DMS153 treated with DMSO at 0.1 percent for 48 hours (cell line): ENCODE measurements around the gene KNSTRN.
A peak's percentile ranks its signal among the peaks of the same experiment; 100 is the strongest.

Source experiments
- DNase-seq: peaks from one replicate; lab custom pipeline; 2025; ENCODE audit not compliant: unreplicated experiment; lab: John Stamatoyannopoulos, UW

KNSTRN gene

GRCh38 chr15:40428185-40428584 lies 45.7 kb downstream of the KNSTRN start:
- no peak for DNase-seq

DNA sequence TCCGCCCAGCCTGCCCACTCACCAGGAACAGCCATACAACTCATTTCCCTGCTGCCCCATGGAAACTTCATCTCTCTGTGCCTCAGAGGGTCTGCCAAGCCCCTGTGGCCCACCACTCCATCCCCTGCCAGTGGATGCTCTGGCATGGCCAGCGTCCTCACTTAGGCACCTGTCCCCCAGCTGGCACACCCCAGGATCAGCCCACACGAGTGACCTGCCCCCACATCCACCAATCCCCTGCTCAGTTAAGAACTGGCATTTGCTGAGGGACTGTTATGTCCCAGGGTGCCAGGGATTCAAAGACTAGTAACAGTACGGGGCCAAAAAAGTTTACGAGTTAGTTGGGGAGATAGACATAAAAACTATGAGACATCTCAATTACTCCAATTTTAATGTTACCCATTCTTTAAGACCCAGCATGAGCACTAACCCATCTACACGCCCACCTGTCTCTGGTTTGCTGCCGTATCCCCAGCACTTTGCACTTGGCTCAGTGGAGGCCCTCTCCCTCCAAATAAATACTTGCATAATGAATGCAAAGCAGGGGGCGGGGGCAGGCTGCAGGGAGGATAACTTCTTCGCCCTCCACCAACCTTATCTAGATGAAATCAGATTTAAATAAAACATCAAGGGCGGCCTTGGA lies 46.7 kb downstream of the KNSTRN start:
- no peak for DNase-seq

GRCh38 chr15:40430271-40430805 lies 47.8 kb downstream of the KNSTRN start:
- no peak for DNase-seq

DNA sequence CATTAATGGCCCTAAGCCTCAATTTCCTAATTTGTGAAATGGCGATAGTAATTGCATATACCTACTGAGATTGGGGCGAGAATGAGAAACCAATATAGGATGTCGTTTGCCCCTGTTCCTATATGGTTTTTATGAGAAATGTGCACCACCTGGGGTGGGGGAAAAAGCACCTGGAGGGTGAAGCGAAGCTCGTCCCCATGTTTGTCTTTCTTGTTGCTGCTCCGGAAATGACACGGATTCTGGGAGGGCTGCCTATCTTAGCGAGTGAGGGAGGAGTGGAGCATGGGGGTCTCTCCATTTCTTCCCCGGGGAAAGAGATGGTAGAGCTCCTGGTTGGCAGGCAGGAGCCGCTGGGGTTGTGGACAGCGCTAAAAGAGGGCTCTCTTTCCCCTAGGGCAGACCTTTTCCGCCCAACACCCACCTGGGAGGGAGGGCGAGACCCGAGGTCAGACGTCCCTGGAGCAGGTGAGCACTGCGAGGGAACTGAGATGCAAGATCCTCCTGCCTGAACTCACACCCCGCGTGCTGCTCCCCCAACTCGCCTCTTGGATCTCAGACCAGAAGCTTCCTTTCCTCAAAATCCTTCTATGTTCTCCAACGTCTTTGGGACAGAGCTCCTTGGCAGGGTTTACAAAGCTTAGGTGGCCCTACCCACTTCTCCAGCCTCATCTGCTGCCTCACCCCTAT lies 52.6 kb downstream of the KNSTRN start:
- DNase-seq = no peak

- DNase-seq = no peak
Measured at GRCh38 chr15:40435710-40436089, 53.2 kb downstream of the KNSTRN start.

DNA sequence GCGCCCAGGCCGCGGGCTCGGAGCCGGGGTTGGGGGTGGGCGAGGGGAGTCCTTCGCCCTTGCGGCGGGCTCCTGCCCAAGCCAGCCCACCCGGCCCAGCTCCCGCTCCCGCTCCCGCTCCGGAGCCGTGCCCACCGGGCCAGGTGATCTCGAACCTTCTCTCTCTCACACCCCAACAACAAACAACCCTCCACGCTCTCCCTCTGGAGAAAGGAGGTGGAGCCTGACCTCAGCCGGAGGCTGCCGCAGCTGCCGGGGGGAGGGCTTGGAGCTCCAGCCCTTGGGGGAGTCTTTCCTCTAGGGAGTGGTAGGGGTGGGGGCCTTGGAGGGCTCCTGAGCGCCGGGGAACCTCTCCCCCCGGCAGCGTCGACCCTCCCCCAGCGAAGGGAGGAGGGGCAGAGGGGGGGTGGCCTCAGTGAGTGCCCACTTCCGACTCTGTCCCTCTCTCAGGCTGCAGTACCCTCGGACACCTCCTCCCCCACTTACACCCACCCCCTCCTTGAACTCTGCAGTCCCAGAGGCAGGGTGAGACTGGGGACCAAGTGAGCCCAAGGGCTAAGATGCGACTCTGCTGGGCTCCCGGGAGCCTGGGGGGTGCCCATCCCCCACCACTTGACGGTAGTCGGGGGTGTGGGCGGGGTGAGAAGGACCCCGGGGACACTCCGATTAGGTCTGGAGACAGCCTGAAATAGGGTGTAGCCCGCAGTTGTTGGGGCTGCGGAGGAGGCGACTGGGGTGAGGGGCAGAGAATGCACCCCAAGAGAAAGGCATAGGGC lies 53.8 kb downstream of the KNSTRN start:
- DNase-seq = no peak

DNA sequence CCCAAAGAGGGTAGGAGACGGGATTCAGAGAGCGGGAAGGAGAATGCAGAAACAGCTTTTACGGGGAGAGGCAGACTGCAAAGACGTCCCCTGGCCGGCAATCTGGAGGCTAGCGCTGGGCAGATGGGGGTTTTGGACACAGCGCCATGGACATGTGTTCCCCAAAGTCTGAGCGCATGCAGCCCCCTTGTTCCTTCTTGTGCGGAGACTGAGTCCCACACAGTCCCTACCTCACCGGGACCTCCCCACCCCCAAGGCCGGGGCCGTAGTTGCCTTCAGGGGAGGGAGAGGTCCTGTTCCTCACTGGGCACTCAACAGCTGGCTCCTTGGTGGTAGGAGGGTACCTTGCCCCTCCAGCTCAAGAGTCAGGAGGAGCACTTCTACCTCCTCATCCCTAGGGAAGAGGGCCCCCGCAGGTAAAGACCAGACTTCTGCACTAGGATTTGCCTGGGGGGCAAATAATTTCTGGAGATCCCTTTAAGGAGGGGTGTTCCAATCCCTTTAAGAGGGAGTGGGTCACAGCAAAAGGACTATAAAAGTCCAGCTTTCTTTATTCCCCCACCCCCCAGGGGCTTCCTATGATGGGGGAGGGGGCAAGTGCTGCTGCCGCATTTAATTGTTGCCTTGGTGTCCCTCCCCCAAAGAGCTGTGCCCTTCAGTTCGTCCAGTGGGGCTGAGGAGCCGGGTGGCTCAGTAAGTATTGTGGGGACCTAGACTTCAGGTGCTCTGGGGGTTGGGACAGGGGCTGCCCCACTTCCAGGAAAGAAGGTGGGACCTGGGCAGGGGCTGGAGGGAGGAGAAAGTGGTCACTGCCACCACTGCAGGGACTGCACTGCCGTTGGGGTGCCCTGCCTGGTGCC lies 54.6 kb downstream of the KNSTRN start:
- no peak for DNase-seq

- no peak for DNase-seq
Measured at GRCh38 chr15:40437752-40438687, 55.5 kb downstream of the KNSTRN start.

DNA sequence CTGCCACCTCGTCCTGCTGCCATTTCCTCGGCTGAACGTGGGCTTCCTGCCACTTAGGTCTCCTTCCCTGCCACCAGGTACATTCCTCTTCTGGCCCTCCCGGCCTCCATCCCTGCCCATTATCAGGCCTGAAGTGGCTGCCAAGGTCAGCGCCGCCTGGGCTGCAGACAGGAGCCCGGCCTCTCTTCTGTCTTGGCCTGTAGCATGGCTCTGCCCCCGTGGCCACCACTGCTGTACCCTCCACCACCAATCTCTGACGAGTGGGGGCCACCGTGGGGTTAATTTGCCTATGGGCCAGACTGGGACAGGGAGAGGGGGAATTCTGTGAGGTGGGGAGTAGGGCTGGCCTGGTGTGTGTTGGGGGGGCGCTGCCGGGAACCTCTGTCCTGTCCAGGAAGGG lies 56.2 kb downstream of the KNSTRN start:
- no peak for DNase-seq

GRCh38 chr15:40439461-40439959 lies 57.0 kb downstream of the KNSTRN start:
- no peak for DNase-seq

- no peak for DNase-seq
Measured at GRCh38 chr15:40439960-40440742, 57.6 kb downstream of the KNSTRN start.

- peak; percentile 47 for DNase-seq
Measured at GRCh38 chr15:40440743-40441564, 58.4 kb downstream of the KNSTRN start, which contains the start of gene BAHD1. Gene BAHD1, plus strand, starts transcription at chr15:40440953. Its CDS starts 17,512 bp downstream, at chr15:40458465.

- no peak for DNase-seq
Measured at GRCh38 chr15:40441565-40442531, 59.3 kb downstream of the KNSTRN start.

GRCh38 chr15:40443255-40443654 lies 60.7 kb downstream of the KNSTRN start:
- no peak for DNase-seq

DNA sequence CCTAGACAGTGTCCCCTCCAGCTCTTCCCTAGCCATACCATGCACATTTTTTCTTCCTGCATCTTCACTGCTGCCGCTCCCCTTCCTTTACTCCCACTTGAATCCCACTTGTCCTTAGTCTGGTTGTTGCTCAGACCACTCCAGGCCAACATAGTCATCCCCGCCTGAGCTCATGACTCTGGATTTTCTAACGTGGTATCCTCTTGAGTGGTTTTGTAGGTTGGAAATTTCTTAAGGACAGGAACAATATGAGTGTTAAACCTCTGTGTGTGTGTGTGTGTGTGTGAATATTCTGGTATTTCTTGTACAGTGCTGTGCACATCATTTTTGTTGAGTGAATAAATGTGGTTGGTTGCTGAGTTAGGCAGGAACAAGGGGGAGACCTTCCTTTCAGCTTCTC lies 61.3 kb downstream of the KNSTRN start:
- DNase-seq = no peak
